DND-41 (cell line): ENCODE results near the gene DESI1.

Experiments used
- ATAC-seq: fragments of 200-7000 bp; cut with Tn5 transposase; 3 replicates; pipeline ENCODE4 v1.9.1; 2021; ENCODE audit warnings: low read depth; ENCODE audit not compliant: insufficient read depth
- DNase-seq: peaks from one replicate; pipeline ENCODE4 v3.0.0-alpha.2; 2020
- H2AFZ ChIP-seq: 2 replicates; pipeline ENCODE4 v1.6.0; 2012; ENCODE audit warnings: low read depth, low read length
- H3K27ac ChIP-seq: 2 replicates; pipeline ENCODE4 v1.5.1; 2012; ENCODE audit warnings: low read length, inconsistent platforms
- H3K27me3 ChIP-seq: fragments of 200-600 bp; sonication (generic); 2 replicates; pipeline ENCODE4 v1.6.0; 2012; ENCODE audit warnings: low read length, mild to moderate bottlenecking, inconsistent platforms; ENCODE audit not compliant: insufficient read depth, poor library complexity
- H3K36me3 ChIP-seq: 2 replicates; pipeline ENCODE4 v1.5.1; 2012; ENCODE audit warnings: low read length, inconsistent platforms; ENCODE audit not compliant: insufficient read depth
- H3K4me1 ChIP-seq: 2 replicates; pipeline ENCODE4 v1.5.1; 2012; ENCODE audit warnings: mild to moderate bottlenecking, low read length; ENCODE audit not compliant: insufficient read depth
- H3K4me2 ChIP-seq: 2 replicates; pipeline ENCODE4 v1.6.0; 2012; ENCODE audit warnings: mild to moderate bottlenecking, moderate library complexity, low read length, inconsistent platforms; ENCODE audit not compliant: insufficient read depth
- H3K4me3 ChIP-seq, 2 experiments: fragments of 200-600 bp in 1 of 2; shearing (Covaris generic) in 1 of 2; 2 replicates each; pipeline ENCODE4 v1.5.1; 2012 to 2016; ENCODE audit warnings: inconsistent platforms in 2 of 2, low read length in 2 of 2, mild to moderate bottlenecking in 2 of 2, low read depth in 1 of 2, moderate library complexity in 1 of 2
- H3K79me2 ChIP-seq: 2 replicates; pipeline ENCODE4 v1.6.0; 2012; ENCODE audit warnings: low read length, inconsistent platforms; ENCODE audit not compliant: insufficient read depth
- H3K9ac ChIP-seq: 2 replicates; pipeline ENCODE4 v1.6.0; 2012; ENCODE audit warnings: low read depth, mild to moderate bottlenecking, inconsistent platforms, low read length, moderate library complexity
- H3K9me3 ChIP-seq: 2 replicates; pipeline ENCODE4 v1.5.1; 2012; ENCODE audit warnings: low read length, moderate library complexity, mild to moderate bottlenecking, inconsistent platforms; ENCODE audit not compliant: insufficient read depth, severe bottlenecking
- H4K20me1 ChIP-seq: 2 replicates; pipeline ENCODE4 v1.6.0; 2012; ENCODE audit warnings: low read length; ENCODE audit not compliant: insufficient read depth
- CTCF ChIP-seq: IDR thresholded peaks from 2 replicates; pipeline ENCODE4 v1.5.1; 2012; ENCODE audit warnings: borderline replicate concordance, low read length, moderate library complexity, mild to moderate bottlenecking; ENCODE audit not compliant: poor library complexity, severe bottlenecking; ENCODE audit errors: extremely low read depth
- EZH2 ChIP-seq: IDR thresholded peaks from 3 replicates; pipeline ENCODE4 v1.6.1; 2012; ENCODE audit warnings: borderline replicate concordance, low read depth, mild to moderate bottlenecking, moderate library complexity, low read length, inconsistent platforms; ENCODE audit not compliant: severe bottlenecking

The DESI1 gene

GRCh38 chr22:41571786-41572185 lies 49.1 kb downstream of the DESI1 start:
- TF ChIP-seq CTCF (no peak), EZH2 (no peak)
- no peaks in the 10 kb centered on the region for H3K4me1 ChIP-seq
- H3K9ac ChIP-seq, result no peak overlapping the region
- no peak overlapping the region for H2AFZ ChIP-seq
- H3K4me2 ChIP-seq, result no peak overlapping the region
- H3K79me2 ChIP-seq, result no peaks in the 10 kb centered on the region
- no peaks in the 10 kb centered on the region for H3K27me3 ChIP-seq
- no peak overlapping the region for H3K4me3 ChIP-seq
- DNase-seq, result no peak
- peaks cover 7% of the 10 kb centered on the region for H3K36me3 ChIP-seq
- H3K9me3 ChIP-seq, result no peaks in the 10 kb centered on the region
- H4K20me1 ChIP-seq, result no peaks in the 10 kb centered on the region
- no peak overlapping the region for H3K27ac ChIP-seq
- ATAC-seq, result no peak

- H3K4me1 ChIP-seq, result no peaks in the 10 kb centered on the region
- no peaks in the 10 kb centered on the region for H3K36me3 ChIP-seq
- no peak overlapping the region for H3K4me2 ChIP-seq
- DNase-seq (no peak), ATAC-seq (no peak)
- H3K27ac ChIP-seq, result no peak overlapping the region
- H3K79me2 ChIP-seq, result no peaks in the 10 kb centered on the region
- no peak overlapping the region for H3K4me3 ChIP-seq
- no peak for TF ChIP-seq EZH2
- TF ChIP-seq CTCF, result no peak
- no peaks in the 10 kb centered on the region for H3K9me3 ChIP-seq
- no peaks in the 10 kb centered on the region for H3K27me3 ChIP-seq
- no peaks in the 10 kb centered on the region for H4K20me1 ChIP-seq
- H3K9ac ChIP-seq, result no peak overlapping the region
- H2AFZ ChIP-seq, result no peak overlapping the region
These were observed 50.6 kb downstream of the DESI1 start for GRCh38 chr22:41570221-41570620.

- Histone ChIP-seq H3K4me3 (no peak overlapping the region), H3K4me2 (no peak overlapping the region), H4K20me1 (no peaks in the 10 kb centered on the region), H3K36me3 (no peaks in the 10 kb centered on the region), H3K4me1 (no peaks in the 10 kb centered on the region), H3K9ac (no peak overlapping the region), H3K9me3 (no peaks in the 10 kb centered on the region), H3K79me2 (no peaks in the 10 kb centered on the region), H3K27me3 (no peaks in the 10 kb centered on the region), H2AFZ (no peak overlapping the region), H3K27ac (no peak overlapping the region)
- DNase-seq (no peak), ATAC-seq (no peak)
- TF ChIP-seq CTCF (no peak), EZH2 (no peak)
These were observed 52.0 kb downstream of the DESI1 start for GRCh38 chr22:41568811-41569210.

GRCh38 chr22:41567512-41567768 lies 53.4 kb downstream of the DESI1 start:
- no peak for TF ChIP-seq EZH2
- TF ChIP-seq CTCF, result no peak
- Histone ChIP-seq H4K20me1 (no peaks in the 10 kb centered on the region), H2AFZ (no peak overlapping the region)

More at GRCh38 chr22:41567512-41567768, 53.4 kb downstream of the DESI1 start:
- H3K4me3 ChIP-seq, result no peak overlapping the region
- no peak overlapping the region for H3K9ac ChIP-seq
- H3K4me1 ChIP-seq, result no peaks in the 10 kb centered on the region
- no peak overlapping the region for H3K27ac ChIP-seq
- H3K4me2 ChIP-seq, result no peak overlapping the region
- H3K79me2 ChIP-seq, result no peaks in the 10 kb centered on the region
- DNase-seq (no peak), ATAC-seq (no peak)
- no peaks in the 10 kb centered on the region for H3K27me3 ChIP-seq
- H3K36me3 ChIP-seq, result no peaks in the 10 kb centered on the region
- H3K9me3 ChIP-seq, result no peaks in the 10 kb centered on the region
